HepG2 (cell line): Measurements from ENCODE around the gene ANKRD40. TPM values are rescaled to one million over a fixed set of nuclear protein-coding genes. Genes with fewer than 3 reads are reported as not detected.
A peak's percentile ranks its signal among the peaks of the same experiment; 100 is the strongest.

Experiments used
- ADNP ChIP-seq: sonication (generic); formaldehyde crosslinking; IDR thresholded peaks from 2 replicates; pipeline ENCODE4 v1.4.0; 2020; ENCODE audit warnings: missing genetic modification reagents
- CBX5 ChIP-seq: sonication (generic); formaldehyde crosslinking; IDR thresholded peaks from 2 replicates; pipeline ENCODE4 v1.4.0; 2020; ENCODE audit warnings: missing genetic modification reagents, borderline replicate concordance
- CEBPG ChIP-seq: IDR thresholded peaks from 2 replicates; pipeline ENCODE4 v1.6.1; 2016
- EZH2 ChIP-seq: conservative IDR thresholded peaks from 2 replicates; pipeline ENCODE4 v1.6.1; 2012; ENCODE audit warnings: mild to moderate bottlenecking, low read depth, low read length, moderate library complexity
- FIP1L1 ChIP-seq: fragments of 200-400 bp; formaldehyde crosslinking; IDR thresholded peaks from 2 replicates; pipeline ENCODE4 v1.6.1; 2018; ENCODE audit warnings: low read depth, mild to moderate bottlenecking, low read length, moderate library complexity, borderline replicate concordance; ENCODE audit not compliant: insufficient read depth
- HNF4G ChIP-seq, 2 experiments: sonication (generic) in 1 of 2; formaldehyde crosslinking in 1 of 2; IDR thresholded peaks; 2 replicates each; pipeline versions ENCODE4 v1.4.0 to v1.6.1; 2011 to 2020; ENCODE audit warnings: borderline replicate concordance in 2 of 2, low read depth in 2 of 2, mild to moderate bottlenecking in 2 of 2, low read length in 1 of 2, missing genetic modification reagents in 1 of 2, moderate library complexity in 1 of 2
- MIXL1 ChIP-seq: IDR thresholded peaks from 2 replicates; pipeline ENCODE4 v1.6.1; 2016
- MYC ChIP-seq: sonication (generic); formaldehyde crosslinking; IDR thresholded peaks from 2 replicates; pipeline ENCODE4 v1.9.0; 2021; ENCODE audit warnings: missing genetic modification reagents, borderline replicate concordance
- PHF21A ChIP-seq: sonication (generic); formaldehyde crosslinking; IDR thresholded peaks from 2 replicates; pipeline ENCODE4 v1.5.0; 2020; ENCODE audit warnings: mild to moderate bottlenecking, missing genetic modification reagents
- POGZ ChIP-seq: sonication (generic); formaldehyde crosslinking; IDR thresholded peaks from 2 replicates; pipeline ENCODE4 v1.4.0; 2020; ENCODE audit warnings: mild to moderate bottlenecking, missing genetic modification reagents
- ZNF331 ChIP-seq: sonication (generic); formaldehyde crosslinking; IDR thresholded peaks from 2 replicates; pipeline ENCODE4 v1.4.0; 2020; ENCODE audit warnings: missing genetic modification reagents
- ZNF350 ChIP-seq: sonication (generic); formaldehyde crosslinking; IDR thresholded peaks from 2 replicates; pipeline ENCODE4 v1.4.0; 2020; ENCODE audit warnings: mild to moderate bottlenecking, low read depth, missing genetic modification reagents, borderline replicate concordance
- ZNF460 ChIP-seq: sonication (generic); formaldehyde crosslinking; IDR thresholded peaks from 2 replicates; pipeline ENCODE4 v1.5.1; 2020; ENCODE audit warnings: missing genetic modification reagents, mild to moderate bottlenecking, borderline replicate concordance
- ZNF644 ChIP-seq: IDR thresholded peaks from 2 replicates; pipeline ENCODE4 v1.6.1; 2016; ENCODE audit warnings: low read depth
- ZNF772 ChIP-seq: sonication (generic); formaldehyde crosslinking; IDR thresholded peaks from 2 replicates; pipeline ENCODE4 v1.5.0; 2020; ENCODE audit warnings: mild to moderate bottlenecking, missing genetic modification reagents
- polyA plus RNA-seq, 8 experiments: library from polyadenylated mRNA; depleted of rRNA in 3 of 8; stranded (reverse) in 7 of 8; unstranded in 1 of 8; fragments of >200 nt; fragmentation: Illumina TruSeq in 4 of 8; extraction: Trizol in 4 of 8; gene quantifications; 2 replicates each; pipeline versions ENCODE4 v1.2.1 to v1.2.3, GENCODE V29; 2011 to 2016; ENCODE audit warnings: low read depth in 4 of 8, missing spikeins in 1 of 8, mixed read lengths in 1 of 8; ENCODE audit not compliant: insufficient read depth in 1 of 8
- total RNA-seq, 5 experiments: library from RNA; depleted of rRNA; stranded (reverse); fragments of >200 nt; fragmentation: Illumina TruSeq; extraction: Trizol; gene quantifications; 2 replicates each; pipeline ENCODE4 v1.2.3, GENCODE V29; 2016; ENCODE audit warnings: low read depth in 1 of 5
- TF ChIP-seq, protein P1 (sequence below): conservative IDR thresholded peaks from 2 replicates; pipeline ENCODE4 v1.6.1; 2018; ENCODE audit warnings: missing genetic modification reagents
- TF ChIP-seq, protein P2 (sequence below): sonication (generic); formaldehyde crosslinking; IDR thresholded peaks from 2 replicates; pipeline ENCODE4 v1.4.0; 2020; ENCODE audit warnings: mild to moderate bottlenecking, missing genetic modification reagents
- TF ChIP-seq, protein P3 (sequence below): sonication (generic); formaldehyde crosslinking; IDR thresholded peaks from 2 replicates; pipeline ENCODE4 v1.5.0; 2020; ENCODE audit warnings: mild to moderate bottlenecking, missing genetic modification reagents, borderline replicate concordance
- TF ChIP-seq, protein P4 (sequence below): IDR thresholded peaks from 2 replicates; pipeline ENCODE4 v1.6.1; 2016; ENCODE audit warnings: mild to moderate bottlenecking

The ANKRD40 gene
- total and polyA plus RNA-seq, 2 of the 13 experiments (the other 11 are each of a cell fraction or from before 2014, with no cell fraction given): 35.0 to 46.4 TPM

DNA sequence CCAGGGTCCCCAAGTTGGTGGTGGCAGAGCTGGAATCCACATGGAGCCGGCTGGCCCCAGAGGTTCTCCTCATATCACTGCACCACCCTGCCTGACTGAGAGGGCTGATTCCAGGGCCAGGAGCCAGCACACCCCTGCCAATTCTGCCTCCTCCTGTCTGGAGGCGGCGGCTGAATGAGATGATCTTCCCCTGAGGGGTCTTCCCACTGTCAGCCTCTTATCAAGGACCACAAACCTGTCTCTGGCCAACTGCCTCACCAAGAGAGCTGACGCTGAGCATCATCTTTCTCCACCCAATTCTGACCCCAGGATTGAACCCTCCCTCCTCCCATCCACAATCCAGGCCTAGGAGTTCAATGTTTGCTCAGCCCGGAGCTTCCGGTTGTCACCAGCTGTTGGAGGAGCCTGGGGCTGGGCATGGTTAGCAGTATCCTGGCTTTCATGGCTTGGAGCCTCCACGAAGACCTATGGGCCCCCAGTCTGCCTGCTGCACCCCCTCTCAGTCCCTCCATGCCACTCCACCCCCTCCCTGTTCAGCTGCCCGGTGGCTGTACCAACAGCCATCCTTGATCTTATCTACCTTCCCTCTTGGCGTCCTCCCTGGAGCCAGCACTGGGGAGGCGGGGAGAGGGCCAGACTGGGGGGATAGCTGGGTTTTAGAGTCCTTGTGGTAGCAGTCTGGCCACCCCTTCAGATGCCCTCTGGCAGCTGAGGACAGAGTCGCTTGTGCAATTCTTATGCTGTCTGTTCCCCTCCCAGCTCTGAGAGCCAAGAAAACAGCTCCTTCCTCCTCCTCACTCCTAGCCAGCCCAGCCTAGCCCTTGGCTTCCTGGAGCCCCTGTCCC is 47.5 kb downstream of the ANKRD40 start (continued):
- TF ChIP-seq, protein P1, sequence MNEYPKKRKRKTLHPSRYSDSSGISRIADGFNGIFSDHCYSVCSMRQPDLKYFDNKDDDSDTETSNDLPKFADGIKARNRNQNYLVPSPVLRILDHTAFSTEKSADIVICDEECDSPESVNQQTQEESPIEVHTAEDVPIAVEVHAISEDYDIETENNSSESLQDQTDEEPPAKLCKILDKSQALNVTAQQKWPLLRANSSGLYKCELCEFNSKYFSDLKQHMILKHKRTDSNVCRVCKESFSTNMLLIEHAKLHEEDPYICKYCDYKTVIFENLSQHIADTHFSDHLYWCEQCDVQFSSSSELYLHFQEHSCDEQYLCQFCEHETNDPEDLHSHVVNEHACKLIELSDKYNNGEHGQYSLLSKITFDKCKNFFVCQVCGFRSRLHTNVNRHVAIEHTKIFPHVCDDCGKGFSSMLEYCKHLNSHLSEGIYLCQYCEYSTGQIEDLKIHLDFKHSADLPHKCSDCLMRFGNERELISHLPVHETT (CRISPR knock-in tag): no peak
- TF ChIP-seq EZH2: no peak
- TF ChIP-seq POGZ (CRISPR knock-in tag): peak; percentile 64
- TF ChIP-seq HNF4G (IDR thresholded peaks at IDR 0.05; ENCODE audit: borderline replicate concordance, low read depth, low read length): no peak; the same call in 1 of the 2 replicates
- peak; percentile 62 for TF ChIP-seq HNF4G (CRISPR knock-in tag; IDR thresholded peaks at IDR 0.05; ENCODE audit: borderline replicate concordance, low read depth)
- TF ChIP-seq, protein P2, sequence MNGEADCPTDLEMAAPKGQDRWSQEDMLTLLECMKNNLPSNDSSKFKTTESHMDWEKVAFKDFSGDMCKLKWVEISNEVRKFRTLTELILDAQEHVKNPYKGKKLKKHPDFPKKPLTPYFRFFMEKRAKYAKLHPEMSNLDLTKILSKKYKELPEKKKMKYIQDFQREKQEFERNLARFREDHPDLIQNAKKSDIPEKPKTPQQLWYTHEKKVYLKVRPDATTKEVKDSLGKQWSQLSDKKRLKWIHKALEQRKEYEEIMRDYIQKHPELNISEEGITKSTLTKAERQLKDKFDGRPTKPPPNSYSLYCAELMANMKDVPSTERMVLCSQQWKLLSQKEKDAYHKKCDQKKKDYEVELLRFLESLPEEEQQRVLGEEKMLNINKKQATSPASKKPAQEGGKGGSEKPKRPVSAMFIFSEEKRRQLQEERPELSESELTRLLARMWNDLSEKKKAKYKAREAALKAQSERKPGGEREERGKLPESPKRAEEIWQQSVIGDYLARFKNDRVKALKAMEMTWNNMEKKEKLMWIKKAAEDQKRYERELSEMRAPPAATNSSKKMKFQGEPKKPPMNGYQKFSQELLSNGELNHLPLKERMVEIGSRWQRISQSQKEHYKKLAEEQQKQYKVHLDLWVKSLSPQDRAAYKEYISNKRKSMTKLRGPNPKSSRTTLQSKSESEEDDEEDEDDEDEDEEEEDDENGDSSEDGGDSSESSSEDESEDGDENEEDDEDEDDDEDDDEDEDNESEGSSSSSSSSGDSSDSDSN (CRISPR knock-in tag): peak; percentile 69
- TF ChIP-seq PHF21A (CRISPR knock-in tag): peak; percentile 49; the same call in 1 of the 2 replicates
- TF ChIP-seq, protein P3, sequence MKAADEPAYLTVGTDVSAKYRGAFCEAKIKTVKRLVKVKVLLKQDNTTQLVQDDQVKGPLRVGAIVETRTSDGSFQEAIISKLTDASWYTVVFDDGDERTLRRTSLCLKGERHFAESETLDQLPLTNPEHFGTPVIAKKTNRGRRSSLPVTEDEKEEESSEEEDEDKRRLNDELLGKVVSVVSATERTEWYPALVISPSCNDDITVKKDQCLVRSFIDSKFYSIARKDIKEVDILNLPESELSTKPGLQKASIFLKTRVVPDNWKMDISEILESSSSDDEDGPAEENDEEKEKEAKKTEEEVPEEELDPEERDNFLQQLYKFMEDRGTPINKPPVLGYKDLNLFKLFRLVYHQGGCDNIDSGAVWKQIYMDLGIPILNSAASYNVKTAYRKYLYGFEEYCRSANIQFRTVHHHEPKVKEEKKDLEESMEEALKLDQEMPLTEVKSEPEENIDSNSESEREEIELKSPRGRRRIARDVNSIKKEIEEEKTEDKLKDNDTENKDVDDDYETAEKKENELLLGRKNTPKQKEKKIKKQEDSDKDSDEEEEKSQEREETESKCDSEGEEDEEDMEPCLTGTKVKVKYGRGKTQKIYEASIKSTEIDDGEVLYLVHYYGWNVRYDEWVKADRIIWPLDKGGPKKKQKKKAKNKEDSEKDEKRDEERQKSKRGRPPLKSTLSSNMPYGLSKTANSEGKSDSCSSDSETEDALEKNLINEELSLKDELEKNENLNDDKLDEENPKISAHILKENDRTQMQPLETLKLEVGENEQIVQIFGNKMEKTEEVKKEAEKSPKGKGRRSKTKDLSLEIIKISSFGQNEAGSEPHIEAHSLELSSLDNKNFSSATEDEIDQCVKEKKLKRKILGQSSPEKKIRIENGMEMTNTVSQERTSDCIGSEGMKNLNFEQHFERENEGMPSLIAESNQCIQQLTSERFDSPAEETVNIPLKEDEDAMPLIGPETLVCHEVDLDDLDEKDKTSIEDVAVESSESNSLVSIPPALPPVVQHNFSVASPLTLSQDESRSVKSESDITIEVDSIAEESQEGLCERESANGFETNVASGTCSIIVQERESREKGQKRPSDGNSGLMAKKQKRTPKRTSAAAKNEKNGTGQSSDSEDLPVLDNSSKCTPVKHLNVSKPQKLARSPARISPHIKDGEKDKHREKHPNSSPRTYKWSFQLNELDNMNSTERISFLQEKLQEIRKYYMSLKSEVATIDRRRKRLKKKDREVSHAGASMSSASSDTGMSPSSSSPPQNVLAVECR (CRISPR knock-in tag): peak; percentile 15; the same call in 1 of the 2 replicates
- peak; percentile 76 for TF ChIP-seq ZNF772 (CRISPR knock-in tag)
- TF ChIP-seq MIXL1: 0 out of 2 replicates have a peak, but pooled peaks have one; percentile 44
- peak; percentile 52; the same call in 1 of the 2 replicates for TF ChIP-seq ZNF350
- TF ChIP-seq ZNF331 (CRISPR knock-in tag): peak; percentile 69; the same call in 1 of the 2 replicates
- TF ChIP-seq CBX5: 0 out of 2 replicates have a peak, but pooled peaks have one; percentile 38
- TF ChIP-seq ZNF644 (CRISPR knock-in tag): 0 out of 2 replicates have a peak, but pooled peaks have one; percentile 33
- peak; percentile 21; the same call in 1 of the 2 replicates for TF ChIP-seq CEBPG (CRISPR knock-in tag)
- no peak for TF ChIP-seq FIP1L1
- TF ChIP-seq MYC: peak; percentile 48; the same call in 1 of the 2 replicates
- no peak for TF ChIP-seq ADNP (CRISPR knock-in tag)
- peak; percentile 5; the same call in 1 of the 2 replicates for TF ChIP-seq ZNF460 (CRISPR knock-in tag)
- TF ChIP-seq, protein P4, sequence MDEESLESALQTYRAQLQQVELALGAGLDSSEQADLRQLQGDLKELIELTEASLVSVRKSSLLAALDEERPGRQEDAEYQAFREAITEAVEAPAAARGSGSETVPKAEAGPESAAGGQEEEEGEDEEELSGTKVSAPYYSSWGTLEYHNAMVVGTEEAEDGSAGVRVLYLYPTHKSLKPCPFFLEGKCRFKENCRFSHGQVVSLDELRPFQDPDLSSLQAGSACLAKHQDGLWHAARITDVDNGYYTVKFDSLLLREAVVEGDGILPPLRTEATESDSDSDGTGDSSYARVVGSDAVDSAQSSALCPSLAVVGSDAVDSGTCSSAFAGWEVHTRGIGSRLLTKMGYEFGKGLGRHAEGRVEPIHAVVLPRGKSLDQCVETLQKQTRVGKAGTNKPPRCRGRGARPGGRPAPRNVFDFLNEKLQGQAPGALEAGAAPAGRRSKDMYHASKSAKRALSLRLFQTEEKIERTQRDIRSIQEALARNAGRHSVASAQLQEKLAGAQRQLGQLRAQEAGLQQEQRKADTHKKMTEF (CRISPR knock-in tag): peak; percentile 75
